Loucy (cell line): ENCODE results near the gene RSPH10B2.
"Not testable (repeated sequence)": the region's sequence is repeated elsewhere in the genome, so short reads cannot be mapped to it uniquely, and the experiment has no call there.

ENCODE experiments used
- CTCF ChIP-seq: fragments of 200-600 bp; sonication (generic); conservative IDR thresholded peaks from 2 replicates; pipeline ENCODE4 v1.5.1; 2014; ENCODE audit warnings: mild to moderate bottlenecking, antibody characterized with exemption, low read length
- EZH2phosphoT487 ChIP-seq: fragments of 200-600 bp; IDR thresholded peaks from 2 replicates; pipeline ENCODE4 v1.6.1; 2018; ENCODE audit warnings: antibody characterized with exemption, mild to moderate bottlenecking, moderate library complexity, borderline replicate concordance

- TF ChIP-seq CTCF, EZH2phosphoT487: not testable (repeated sequence)
Measured at GRCh38 chr7:6827180-6827579, 73.3 kb downstream of the RSPH10B2 start.
